Measurements from ENCODE around the gene TNS2.

- TF ChIP-seq CTCF (conservative IDR thresholded peaks at IDR 0.05; ENCODE audit: low read depth, low read length) (no peak), EZH2 (IDR thresholded peaks at IDR 0.05; ENCODE audit: low read length, unreplicated experiment) (no peak), EZH2phosphoT487 (IDR thresholded peaks at IDR 0.05; ENCODE audit: borderline replicate concordance, low read length) (no peak)
Measured at GRCh38 chr12:53051058-53051880, 1.4 kb downstream of the TNS2 start.

Measured in PC-3 (cell line).